ENCODE measurements around the gene AHCYL2.

DNA sequence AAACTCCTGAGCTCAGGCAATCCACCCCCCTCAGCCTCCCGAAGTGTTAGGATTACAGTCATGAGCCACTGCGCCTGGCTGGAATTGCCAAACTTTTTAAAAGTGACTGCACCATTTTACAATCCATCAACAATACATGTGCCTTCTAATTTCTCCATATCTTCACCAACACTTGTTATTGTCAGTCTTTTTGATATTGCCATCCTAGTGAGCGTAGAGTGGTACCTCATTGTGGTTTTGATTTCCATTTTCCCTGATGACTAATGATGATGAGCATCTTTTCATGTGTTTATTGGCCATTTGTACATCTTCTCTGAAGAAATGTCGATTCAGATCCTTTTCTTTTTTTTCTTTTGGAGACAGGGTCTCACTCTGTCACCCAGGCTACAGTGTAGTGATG, 187.7 kb downstream of the AHCYL2 start:
- TF ChIP-seq, protein P1, sequence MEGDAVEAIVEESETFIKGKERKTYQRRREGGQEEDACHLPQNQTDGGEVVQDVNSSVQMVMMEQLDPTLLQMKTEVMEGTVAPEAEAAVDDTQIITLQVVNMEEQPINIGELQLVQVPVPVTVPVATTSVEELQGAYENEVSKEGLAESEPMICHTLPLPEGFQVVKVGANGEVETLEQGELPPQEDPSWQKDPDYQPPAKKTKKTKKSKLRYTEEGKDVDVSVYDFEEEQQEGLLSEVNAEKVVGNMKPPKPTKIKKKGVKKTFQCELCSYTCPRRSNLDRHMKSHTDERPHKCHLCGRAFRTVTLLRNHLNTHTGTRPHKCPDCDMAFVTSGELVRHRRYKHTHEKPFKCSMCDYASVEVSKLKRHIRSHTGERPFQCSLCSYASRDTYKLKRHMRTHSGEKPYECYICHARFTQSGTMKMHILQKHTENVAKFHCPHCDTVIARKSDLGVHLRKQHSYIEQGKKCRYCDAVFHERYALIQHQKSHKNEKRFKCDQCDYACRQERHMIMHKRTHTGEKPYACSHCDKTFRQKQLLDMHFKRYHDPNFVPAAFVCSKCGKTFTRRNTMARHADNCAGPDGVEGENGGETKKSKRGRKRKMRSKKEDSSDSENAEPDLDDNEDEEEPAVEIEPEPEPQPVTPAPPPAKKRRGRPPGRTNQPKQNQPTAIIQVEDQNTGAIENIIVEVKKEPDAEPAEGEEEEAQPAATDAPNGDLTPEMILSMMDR (conservative IDR thresholded peaks at IDR 0.05; ENCODE audit: low read length): no peak
- no peak for TF ChIP-seq EZH2phosphoT487 (IDR thresholded peaks at IDR 0.05; ENCODE audit: borderline replicate concordance)

Measured in Loucy (cell line).